Dedifferentiated amniotic fluid mesenchymal stem cell (primary cell): Measurements from ENCODE around the gene TCF7L2.

Experiments used
- DNase-seq: peaks from one replicate; pipeline ENCODE4 v3.0.0-alpha.2; 2016; ENCODE audit errors: extremely low spot score

TCF7L2 gene

DNA sequence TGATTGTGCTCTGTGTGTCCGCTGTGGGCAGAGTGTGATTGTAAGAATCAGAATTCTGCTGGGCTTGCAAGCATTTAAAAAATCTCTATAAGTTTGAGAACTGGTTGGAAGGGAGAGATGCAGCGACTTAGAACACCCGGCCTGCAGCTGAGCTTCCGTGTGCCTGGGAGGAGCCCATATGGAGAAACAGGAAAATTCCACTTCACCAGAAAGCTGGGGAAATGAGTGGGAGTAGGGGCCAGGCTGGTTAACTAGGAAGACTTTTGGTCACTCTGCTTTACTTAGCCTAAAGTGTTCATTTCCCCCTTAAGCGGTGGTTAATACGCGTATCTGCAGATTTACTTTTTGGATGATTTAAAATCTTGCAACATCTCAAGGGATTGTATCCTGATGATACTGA lies 72.2 kb downstream of the TCF7L2 start:
- DNase-seq: no peak

DNA sequence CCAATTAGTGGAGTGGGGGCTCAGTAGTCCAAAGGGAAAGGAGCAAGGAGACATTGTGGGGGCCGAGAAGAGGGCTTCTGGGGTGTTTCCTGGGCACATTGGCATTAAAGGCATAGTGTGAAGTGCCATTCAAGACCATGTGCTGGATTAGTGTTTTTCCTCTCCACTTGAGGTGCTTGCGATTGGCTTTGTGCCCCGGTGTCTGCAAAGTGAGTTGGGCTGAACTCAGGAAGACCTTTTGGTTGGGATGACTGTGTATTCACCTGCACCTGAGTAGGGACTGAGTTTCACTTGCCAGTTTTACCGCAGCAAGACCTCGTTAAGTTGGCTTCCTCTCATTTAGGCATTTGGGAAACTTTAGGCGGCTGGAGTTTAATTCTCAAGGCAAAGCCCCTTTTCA lies 73.0 kb downstream of the TCF7L2 start:
- DNase-seq: no peak

DNA sequence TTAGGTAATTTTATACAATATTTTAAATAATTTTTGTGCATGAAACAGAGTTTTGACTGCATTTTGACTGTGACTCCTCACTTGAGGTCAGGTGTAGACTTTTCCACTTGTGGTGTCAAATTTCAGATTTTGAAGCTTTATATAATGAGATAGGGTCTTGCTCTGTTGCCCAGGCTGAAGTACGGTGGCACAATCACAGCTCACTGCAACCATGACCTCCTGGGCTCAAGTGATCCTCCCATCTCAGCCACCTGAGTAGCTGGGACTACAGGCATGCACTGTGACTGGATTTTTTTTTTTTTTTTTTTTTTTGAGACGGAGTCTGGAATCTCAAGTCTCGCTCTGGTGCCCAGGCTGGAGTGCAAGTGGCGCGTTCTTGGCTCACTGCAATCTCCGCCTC lies 74.9 kb downstream of the TCF7L2 start:
- no peak for DNase-seq

- DNase-seq: no peak
Measured at GRCh38 chr10:113025487-113025886, 75.4 kb downstream of the TCF7L2 start.

- no peak for DNase-seq
Measured at GRCh38 chr10:113026679-113027078, 76.6 kb downstream of the TCF7L2 start.

GRCh38 chr10:113027230-113027573 lies 77.2 kb downstream of the TCF7L2 start:
- DNase-seq: no peak

DNA sequence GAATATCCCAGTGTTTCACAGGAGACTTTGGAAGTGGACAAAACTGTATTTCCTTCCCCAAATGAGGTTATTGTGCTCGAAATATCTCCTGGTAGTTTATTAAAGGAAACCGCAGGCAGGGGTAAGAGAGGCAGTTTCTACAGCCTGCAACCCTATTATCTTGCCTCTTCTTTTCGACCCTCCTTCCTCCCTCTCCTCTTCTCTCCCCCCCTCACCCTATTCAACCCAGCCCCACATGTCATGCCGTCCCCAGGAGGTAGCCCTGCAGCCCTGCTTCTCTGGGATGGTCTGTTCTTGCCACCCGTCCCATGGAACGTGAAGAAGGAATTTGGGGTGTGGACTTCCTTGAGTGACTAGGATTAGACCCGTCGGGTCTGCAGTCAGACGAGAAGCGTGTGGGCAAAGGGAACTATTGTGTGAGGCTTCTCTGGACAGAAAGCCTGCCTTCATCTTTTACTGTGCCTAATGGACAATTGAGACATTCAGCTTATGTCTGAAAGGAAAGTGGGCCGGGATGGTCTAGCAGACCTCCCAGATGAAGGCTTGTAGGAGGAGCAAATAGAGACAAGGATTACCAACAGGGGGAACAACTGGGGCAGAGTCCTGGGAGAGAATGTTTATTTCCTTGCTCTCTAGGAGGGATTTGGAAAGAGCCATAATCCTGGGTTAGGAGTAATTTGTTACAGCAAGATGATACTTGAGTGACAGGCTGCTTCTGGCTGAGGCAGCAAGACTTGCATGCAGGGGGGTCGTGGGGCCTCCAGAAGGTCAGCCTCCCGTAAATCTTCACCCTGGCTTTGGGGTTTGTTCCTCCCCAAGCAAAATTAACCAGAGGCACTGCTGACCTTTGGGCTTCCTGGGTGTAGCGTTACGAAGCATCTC lies 77.8 kb downstream of the TCF7L2 start:
- no peak for DNase-seq

DNA sequence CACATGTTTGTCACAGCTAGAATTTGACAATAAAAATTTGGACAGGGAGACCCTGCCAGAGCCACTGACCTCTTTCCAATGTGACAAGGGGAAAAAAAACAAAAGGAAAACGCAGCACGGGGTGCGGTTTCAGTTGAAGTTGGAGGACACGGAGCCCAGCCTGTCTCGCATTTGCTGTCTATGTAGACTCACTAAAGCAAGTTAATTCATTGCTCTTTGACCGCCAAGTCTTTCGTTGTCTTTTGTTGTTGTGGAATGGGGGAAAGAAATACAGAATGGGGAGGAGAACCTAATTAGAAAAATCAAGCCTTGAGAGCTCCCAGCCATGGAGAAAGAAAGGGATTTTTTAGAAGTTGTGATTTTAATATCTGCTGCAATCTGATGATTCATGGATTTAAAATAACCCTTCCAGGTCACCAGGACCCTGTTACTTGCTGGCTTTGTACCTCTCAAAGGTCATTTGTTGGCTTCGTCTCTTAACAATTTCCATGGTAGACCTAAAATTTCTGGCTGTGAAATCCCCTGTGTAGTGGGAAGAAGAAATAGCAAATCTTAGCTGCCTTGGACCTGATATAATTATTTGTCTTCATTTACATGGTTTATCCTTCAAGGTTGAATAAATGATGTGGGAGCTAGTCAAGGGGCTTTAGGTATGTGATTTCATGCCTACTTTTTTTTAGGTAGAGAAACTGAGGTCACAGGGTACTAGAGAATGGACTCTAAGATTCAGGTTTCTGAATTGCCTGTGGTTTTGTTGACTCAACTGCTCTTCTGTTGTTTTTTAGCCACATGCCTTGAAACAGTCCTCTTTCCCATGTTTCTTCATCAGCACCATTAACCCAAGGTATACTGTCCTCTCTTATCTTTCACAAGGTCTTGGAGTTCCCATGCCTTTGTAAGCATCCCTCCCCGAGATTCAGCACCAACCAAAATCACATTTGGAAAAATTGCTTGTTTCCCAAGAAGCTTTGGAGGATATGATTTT lies 78.7 kb downstream of the TCF7L2 start:
- DNase-seq: no peak

GRCh38 chr10:113030453-113030852 lies 80.4 kb downstream of the TCF7L2 start:
- no peak for DNase-seq

GRCh38 chr10:113031147-113031546 lies 81.1 kb downstream of the TCF7L2 start:
- DNase-seq: no peak

- DNase-seq: no peak
Measured at GRCh38 chr10:113033991-113034390, 83.9 kb downstream of the TCF7L2 start.

GRCh38 chr10:113035732-113036312 lies 85.8 kb downstream of the TCF7L2 start:
- no peak for DNase-seq

DNA sequence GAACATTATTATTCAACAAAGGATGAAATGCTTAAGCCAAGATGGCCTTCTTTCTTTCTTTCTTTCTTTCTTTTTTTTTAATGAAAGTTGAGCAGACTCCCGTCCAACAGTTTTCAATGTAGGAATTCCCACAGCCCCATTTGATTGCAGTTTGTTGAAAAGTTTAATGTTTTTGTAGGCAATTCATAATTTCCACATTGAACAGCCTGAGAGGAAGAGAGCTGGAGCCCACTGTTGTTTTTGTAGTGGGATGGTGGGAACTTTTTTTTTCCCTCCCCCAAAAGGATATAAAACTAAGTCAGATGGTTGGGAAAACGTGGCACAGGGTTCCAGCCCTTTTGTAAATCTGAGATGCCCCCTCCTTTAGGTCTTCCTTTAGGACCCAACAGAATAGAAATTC lies 86.6 kb downstream of the TCF7L2 start:
- DNase-seq: no peak

DNA sequence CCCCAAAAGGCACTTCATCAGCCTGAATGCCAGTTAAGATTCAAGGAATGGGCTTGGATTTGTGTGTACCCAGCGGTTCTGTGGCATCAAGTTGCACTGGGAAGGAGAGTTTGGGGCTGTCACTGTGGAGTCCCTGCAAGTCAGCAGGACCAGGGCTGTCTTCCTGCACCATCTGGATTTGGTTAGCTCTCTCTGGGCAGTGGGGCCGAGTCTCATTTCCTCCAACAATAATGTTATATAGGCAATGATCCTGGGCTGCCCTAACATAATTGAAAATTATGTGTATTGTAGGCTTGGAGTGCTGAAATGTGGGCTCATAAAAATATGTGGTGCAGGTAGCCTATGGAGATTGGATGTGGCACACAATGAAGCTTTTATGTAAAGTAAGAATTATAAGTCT lies 87.2 kb downstream of the TCF7L2 start:
- no peak for DNase-seq

DNA sequence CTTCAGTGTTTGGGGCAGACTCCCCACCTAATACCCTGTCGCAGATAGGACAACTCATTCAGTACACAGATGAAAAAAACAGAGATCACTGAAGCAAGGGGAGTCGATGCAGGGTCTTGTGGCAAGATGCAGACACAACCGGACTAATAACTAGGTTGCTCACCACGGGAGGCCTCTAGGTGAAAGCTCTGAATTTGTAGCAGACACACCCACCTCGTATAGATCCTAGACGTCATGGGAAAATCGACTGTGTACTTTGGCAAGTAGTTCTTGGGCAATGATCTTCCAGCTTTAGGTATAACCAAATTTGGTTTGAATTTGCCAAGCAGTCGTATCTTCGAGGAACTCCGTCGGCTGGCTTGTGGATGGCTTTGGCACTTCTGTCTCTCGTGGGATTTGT lies 88.1 kb downstream of the TCF7L2 start:
- no peak for DNase-seq

DNA sequence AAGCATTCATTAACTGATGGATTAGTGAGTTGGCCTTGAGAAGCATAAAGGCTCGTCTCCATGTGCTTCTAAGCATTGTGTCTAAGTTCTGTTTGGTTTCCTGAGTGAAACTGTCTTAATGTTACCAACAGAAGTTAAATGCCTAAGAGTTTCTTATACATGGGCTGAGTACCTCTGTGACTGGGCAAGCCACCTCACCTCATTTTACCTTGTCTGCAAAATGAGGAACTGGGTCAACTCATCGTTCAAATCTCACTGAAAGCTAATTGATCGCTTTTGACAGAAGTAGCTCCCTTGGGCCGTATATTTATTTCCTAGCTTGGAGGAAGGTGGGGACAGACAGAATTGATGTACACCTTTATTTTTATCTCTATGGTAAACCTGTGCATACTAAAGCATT lies 88.9 kb downstream of the TCF7L2 start:
- DNase-seq: no peak

- no peak for DNase-seq
Measured at GRCh38 chr10:113041324-113041723, 91.3 kb downstream of the TCF7L2 start.

- no peak for DNase-seq
Measured at GRCh38 chr10:113041841-113042750, 92.0 kb downstream of the TCF7L2 start.

GRCh38 chr10:113042868-113043267 lies 92.8 kb downstream of the TCF7L2 start:
- DNase-seq: no peak

DNA sequence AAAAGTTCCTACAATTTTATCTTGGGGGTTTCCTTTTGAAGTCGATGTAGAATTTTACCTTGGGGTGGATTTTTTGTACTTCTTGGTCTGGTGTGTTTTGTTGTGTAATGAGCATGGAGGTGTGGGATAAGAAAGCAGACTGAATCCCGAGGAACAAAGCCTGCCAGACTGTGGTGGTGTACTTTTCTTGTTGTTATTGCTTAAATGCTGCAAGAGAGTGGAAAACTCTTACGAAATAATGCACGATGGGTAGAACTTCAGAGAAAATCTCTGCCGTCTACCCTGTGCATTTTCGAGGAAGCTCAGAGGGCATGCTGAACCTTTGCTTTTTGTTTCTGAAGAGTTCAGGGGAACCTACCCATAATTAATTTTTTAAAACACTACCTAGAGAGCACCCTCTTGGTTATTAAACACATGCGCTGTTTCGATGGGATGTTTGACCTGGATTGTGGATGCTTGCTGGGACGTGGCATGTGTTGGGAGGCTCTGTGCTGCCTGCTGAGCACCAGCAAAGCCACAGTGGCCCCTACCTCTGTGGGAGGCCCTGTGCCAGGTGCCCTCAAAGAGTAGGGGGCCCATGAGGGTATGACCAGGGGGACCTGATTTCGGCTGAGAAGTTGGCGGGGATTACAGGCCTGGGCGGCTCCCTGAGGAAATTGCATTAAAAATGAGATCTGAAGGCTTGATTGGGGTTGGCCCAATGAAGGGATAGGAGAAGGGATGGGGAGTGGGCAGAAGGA lies 94.1 kb downstream of the TCF7L2 start:
- no peak for DNase-seq
